GM19043 (cell line): ENCODE data around the gene PLA2R1.
A peak's percentile ranks its signal among the peaks of the same experiment; 100 is the strongest.

Experiments used
- ATAC-seq: cut with Tn5 transposase; IDR thresholded peaks from one replicate; pipeline ENCODE4 v1.9.1; 2021; ENCODE audit warnings: low read depth; ENCODE audit not compliant: unreplicated experiment

Gene PLA2R1

DNA sequence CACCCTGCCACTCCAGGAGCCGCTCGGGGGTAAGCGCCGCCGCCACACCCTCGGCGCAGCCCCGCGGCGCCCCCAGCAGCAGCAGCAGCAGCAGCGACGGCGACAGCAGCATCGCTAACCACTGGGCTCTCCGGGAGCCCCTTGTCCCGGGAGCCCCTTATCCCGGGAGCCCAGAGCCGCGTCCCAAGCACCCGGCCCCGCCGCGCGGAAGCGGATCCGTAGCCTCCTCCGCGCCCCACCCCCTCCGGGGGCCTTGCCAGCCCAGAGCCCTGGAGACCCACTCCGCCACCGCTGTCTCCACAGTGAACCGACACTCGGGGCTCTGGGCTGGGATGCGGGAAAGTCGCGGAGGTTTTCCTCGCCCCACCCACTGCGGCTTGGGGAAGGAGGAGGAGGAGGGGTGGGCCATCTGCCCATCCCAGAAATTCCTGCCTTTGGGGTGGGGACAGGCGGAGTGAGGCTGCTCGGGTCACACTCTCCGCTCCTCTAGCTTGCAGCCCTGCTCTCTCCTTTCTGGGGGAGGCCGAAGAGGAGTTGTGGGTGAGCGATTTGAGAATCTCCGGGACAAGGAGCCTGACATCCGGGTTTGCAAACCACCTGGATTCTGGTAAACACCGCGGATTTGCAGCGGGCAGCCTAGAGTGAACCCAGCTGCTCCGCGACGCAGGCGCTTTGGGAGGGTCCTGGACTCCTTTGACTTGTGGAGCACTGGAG lies at the start of gene PLA2R1:
Gene PLA2R1 (minus strand): TSS at position 324 of the 714 bp plus-strand sequence. CDS start 212 bp downstream, at position 112.
- no peak for ATAC-seq

DNA sequence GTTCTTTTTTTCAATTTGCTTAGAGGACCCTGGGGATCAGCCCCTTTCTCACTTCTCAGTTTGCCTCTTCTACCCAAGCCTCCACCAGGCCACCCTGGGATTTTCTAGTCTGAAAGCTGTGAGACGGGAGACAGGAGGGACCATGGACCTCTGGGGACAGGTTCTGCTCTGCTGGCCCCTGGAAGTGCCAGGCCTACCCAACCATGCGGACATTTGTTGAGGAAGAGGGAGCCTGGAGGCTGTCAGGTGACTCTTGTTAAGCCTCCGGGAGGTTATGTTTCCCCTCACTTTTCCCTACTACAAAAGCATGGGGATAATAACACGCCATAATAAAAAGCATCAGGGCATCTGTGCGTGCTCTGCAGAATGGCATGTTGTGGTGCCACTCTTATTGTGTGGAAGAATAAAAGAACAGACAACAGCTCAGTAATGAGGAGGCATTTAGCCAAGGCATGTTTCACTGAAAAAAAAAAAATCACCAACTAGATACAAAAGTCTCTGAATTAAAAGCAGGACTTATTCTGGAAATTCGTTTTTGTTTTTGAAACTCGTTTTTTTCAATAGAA lies 48.3 kb upstream of the PLA2R1 start:
- ATAC-seq, result no peak

DNA sequence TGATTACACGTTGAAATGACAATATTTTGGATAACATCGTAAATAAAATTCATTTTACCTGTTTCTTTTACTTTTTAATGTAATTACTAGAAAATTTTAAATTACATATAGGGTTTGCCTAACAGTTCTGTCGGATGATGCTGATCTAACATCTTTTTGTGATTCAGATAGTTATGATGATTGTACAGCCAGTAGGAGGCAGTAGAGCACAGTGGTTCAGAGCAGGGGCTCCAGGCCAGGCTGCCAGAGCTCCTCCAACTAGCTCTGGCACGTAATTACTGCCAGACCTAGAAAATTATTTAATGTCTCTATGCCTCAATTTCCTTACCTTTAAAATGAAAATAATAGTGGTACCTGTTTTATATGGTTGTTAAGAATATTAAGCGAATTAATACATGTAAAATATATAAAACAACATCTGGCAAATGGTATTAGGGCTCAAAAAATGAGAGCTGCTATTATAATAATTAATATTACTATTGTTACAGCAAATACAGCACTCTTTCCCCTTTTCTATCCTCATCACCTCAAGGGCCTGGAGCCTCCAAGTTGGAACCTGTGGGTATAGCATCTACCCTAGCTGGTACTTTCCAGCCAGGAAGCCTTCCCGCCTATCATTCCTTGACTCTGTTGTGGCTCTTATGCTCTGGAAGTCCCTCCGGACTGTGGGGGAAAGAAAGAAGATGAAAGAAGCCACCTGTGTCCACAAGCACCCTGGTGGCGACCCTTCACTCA lies 47.7 kb upstream of the PLA2R1 start:
- peak; percentile 64 for ATAC-seq

DNA sequence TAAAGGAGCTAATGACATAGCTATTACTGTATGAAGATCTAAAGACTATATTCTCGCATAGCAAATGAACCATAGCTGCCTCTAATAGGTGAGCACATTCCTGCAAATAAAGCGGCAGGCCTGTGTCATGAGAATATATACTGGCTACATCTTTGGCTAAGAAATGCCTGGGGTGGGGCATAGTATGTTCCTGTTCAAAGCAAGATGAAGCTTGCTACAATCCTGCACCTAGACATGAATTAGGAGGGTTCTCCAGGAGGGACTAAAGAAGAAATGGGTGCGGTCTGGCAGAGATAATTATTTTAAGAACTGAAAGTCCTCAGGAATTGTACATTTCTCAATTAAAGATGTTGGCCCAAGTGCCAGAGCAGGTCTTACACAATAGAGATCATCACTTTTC lies 46.8 kb upstream of the PLA2R1 start:
- no peak for ATAC-seq

DNA sequence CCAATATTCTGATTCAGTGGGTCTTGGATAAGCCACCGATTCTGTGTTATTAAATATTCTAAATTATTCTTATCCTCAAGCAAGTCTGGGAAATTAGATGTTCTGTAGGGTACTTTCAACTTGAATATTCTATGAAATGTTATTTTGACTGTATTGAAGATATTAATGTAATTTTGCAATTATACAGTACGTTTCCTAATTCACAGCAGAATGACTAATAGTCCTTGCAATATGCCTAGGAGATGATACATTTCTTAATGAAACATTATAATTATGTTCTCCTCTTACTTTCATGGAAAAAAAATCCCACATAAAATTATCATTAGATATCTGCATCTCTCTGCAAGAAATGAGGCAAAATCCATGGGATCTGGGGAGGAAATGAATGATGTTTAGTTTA lies 46.2 kb upstream of the PLA2R1 start:
- ATAC-seq, result no peak

DNA sequence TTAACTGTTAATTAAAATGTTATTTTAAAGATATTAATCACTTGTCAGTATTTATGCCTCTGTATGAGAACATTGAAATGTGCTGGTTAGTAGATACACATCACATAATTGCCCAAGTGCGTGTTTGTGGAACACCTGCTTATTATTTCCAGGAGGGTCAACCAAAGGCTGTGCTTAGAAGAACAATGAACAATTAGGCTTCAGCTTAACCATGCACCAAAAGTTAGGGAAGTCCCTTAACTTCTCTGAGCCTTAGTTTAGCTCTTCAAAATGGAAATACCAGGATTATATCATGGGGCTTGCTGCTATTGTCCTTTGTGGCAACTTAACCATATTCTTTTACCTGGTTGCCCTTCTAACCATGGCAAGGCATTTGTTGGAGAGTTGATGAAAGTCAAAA lies 43.0 kb upstream of the PLA2R1 start:
- no peak for ATAC-seq

DNA sequence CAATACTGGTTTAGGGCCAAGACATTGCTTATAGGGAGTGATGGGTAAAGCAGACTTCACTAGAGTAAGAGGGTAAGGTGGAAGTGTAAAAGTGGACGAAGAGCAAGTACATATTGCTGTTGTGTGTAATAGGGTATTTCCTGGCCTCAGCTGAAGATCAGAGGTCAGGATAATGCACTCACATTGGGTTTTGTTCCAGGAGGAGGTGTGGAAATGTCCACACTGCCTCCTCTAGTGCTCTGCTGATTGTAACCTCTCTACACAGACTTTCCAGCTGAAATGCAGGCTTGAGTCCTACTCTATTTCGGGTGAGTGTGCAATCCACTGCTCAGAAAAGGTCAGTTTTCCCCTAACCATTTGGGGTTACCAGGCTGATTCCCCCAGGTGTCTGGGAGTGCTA lies 41.7 kb upstream of the PLA2R1 start:
- ATAC-seq, result no peak

DNA sequence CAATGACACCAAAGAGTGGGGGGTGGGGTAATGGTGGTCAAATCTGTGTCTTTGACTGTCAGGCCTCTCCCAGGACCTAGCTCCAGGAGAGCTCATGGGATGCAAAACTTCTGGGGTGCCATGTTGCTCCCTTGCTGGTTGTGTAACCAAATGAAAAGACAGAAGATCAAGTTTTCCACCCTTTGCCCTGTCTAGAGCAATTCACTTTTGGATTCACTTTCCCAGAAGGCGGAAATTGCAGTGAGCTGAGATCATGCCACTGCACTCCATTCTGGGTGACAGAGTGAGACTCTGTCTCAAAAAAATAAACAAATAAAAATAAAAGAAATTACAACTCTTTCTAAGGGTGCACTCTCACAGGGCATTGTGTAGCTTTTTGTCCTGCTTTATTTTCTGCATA lies 34.9 kb upstream of the PLA2R1 start:
- ATAC-seq, result no peak

DNA sequence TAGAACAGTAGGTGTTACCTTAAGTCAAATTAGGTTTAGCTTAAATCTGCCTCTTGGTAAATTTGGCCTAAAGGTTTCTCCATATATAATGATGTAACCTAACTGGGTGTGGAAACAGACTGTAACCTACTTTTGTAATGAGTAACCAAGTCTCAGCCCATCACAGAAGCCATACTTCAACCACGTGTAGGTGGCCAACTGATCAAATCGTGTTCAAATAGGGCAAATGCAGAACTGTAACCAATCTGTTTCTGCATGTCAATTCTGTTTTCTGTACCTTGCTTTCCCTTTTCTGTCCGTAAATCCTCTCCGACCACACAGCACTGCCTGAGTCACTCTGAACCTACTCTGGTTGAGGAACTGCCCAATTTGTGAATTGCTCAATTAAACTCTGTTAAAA lies 34.0 kb upstream of the PLA2R1 start:
- no peak for ATAC-seq

DNA sequence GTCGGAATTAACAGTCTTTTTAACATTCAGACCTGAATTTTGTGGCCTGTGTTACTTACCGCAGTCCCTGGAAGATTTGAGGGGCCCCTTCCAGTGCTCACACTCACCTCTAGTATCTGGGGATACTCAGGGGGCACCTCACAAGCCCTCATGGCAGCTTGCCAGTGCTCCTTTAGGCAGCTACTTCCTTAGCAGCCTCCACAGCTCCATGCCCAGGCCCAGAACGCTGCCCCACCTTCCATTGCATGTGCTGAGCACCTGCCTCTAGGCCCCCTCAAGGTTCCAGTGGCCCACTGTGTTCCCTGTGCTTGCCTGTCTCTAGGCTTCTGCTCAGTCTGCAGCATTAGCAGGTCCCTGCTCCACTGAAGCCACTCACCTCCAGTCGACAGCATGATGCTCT lies 30.0 kb upstream of the PLA2R1 start:
- no peak for ATAC-seq

DNA sequence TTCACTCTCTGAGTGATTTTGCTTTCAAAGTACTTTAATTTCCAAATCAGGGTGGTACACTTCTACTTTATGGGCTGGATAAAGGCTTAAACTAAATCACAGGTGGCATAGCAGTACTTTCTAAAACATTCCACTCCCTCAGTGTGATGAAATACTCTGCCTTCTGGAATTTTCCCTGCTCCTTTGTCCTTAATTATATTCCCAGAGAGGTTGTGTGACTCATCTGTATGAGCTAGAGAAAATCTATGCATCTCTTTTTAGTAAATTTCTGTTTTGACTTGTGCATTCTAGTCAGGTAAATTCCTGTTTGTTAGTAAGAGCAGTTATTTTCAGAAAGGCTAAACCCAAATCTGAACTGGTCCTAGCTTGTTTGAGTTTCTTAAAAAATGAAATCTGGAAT lies 29.0 kb upstream of the PLA2R1 start:
- ATAC-seq, result no peak

DNA sequence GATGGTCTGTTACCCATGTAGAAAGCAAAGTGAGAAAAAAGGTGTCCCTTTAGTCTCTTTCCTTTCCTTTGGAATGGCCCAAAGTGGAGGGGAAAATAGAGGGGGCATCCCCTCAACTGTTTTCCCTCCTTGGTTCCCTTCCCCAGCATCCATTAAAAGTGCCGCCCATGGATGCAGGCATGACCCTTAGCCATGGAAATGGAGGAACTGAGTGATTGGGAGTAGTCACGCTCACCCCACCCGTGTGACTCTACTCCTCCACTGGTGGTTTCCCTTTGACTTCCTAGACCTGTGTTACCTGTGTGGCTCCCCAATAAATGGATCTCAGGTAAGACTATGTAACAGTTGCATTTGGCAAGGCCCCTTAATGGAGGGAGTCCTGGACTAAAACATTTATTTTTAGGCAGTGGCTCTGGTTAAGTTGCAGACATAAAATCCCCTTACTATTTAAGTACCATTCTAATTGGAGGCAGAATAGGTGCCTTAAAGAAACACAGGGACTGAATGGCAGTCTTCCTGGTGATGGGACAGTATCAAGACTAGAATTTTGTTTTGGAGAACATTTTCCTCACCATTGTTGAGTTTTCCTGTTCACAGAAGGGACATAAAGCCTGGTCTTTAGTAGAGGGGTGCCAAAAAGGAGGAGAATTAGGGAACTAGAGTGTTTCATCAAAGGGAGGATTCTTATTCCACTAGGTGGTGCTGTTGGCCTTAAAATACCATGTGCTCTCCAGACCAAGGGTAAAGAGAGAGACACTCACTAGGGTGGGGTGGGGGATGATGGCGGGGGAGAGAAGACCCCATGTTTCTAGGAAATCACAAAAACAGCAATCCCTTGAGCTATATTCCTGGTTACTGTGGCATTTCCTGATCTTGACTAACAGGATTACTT lies 25.7 kb upstream of the PLA2R1 start:
- no peak for ATAC-seq

DNA sequence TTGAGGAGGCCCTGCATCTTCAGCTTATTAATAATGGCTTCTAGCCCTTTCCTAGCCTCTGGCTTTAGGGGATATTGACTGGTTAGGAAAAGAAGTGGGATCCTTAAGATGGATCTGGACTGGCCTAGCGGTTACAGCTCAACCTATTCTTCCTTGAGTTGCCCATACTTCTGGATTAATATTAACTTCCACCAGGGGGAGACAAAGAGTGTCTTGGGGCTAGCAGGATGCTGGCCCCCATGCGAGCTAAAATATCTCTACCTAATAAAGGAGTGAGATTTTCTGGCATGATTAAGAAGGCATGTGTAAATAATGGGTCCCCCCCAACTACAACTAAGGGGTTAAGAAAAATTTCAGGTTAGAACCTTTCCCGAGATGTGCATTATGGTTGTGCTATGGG lies 23.2 kb upstream of the PLA2R1 start:
- no peak for ATAC-seq

DNA sequence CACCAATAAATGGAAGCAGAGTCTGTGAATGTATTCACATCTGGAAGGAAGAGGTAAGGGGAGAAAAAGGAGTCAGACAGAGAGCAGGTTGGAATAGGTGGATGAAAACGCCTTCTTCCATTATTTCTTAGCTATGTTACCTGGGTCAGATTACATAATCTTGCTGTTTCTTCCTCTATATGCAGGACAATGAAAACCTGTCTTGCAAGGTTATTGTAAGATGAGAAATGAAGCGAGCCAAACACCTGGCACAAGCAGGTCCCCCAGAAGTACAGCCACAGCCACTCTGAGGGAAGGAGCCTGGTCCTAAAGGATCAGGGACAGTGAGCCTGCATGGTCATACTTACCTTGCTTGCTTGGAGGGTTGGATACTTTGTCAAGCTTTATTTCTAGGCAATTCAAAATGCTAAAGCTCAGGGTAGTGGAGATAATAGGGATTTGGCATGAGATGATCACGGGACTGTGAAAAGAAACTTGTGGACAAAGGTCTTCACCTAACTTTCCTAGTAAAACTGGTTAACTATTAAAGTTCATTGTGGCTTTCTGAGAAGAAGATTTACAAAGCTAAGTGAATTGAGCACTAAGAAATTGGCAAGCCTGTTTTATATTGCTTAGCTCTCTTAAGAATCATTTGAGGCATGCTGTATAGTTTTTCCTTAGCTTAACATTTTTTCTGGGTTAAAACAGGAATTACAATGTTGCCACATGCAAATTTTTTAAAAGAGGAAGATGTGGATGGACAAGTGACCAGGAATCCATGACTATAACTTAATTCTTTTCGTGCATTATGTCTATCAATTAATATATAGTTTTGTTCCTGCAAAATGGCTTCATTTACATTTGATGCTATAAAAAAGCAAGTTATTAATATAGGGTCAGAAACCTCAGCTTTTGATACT lies 15.7 kb upstream of the PLA2R1 start:
- no peak for ATAC-seq

DNA sequence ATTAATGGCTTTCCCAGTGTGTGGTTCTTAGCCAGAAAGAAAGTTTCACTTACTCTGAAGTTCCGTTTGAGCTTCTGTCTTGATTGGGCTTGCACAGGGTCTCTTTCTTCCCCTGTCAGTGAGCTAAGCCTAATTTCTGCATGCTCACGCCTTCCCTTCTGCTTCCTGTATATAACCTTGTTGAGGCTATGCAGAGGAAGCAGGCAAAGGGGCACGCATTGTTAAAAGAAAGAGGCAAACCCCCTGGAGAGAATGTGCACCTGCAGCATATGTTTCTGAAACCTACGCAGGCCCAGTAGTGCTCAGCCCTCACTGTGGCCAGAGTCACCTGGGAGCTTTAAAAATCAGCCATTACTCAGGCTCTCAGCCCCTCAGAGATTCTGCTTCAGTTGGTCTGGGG lies 14.5 kb upstream of the PLA2R1 start:
- no peak for ATAC-seq

DNA sequence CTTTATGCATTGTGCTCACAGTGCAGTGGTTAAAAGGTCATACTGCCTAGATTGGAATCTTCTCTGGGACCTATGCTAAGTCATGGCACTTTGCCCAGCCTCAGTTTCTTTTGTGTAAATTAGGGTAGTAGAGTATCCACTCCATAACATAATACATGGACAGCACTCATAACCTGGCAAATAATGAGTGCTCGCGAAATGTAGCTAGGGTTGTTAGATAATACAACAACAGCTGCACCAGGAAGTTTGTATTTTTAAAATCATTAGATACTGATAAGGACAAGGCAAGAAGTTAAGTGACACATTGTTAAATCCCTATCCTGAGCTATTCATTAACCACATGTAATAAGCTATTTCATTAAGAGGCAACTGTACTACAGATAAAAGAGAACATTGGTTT lies 13.8 kb upstream of the PLA2R1 start:
- ATAC-seq, result no peak

DNA sequence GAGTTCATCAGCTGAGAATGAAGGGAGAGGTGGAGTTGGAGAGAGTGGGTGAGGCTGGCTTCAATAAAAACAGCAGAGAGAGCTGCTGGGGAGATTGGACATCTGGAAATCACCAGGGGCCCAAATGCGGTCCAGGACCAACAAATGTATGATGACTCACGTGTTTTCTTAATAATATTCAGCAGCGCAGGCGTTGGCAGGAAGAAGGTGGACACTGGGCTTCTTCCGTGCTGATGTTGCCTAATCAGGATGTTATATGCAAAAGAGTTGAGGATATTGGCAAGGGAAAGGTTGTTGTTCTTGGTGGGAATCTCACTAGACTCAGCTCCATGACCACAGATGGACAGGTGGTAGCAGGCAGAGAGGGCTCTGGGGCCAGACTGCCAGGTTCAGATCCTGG lies 12.8 kb upstream of the PLA2R1 start:
- ATAC-seq, result no peak

DNA sequence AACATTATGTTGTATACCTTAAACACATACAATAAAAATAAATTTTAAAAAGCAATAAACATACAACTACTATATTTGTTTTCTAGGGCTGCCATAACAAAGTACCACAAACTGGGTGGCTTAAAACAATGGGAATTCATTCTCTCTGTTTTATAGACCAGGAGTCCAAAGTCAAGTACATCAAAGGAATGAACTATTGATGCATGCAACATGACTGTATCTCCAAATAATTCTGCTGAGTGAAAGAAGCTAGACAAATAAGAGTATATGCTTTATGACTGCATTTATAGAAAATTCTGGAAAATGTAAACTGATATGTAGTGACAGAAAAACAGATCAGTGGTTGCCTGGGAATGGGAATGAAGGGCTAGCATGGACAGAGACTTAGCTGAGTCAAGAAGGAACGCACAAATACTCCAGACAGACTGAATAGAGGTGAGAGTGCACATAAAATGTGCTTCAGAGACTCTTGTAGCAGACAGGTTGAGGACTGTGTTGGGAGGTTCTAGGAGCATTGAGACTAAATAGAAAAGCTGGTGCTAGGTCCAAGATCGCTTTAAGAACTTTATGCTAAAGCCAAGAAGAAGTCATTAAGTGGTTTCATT lies 11.0 kb upstream of the PLA2R1 start:
- no peak for ATAC-seq

DNA sequence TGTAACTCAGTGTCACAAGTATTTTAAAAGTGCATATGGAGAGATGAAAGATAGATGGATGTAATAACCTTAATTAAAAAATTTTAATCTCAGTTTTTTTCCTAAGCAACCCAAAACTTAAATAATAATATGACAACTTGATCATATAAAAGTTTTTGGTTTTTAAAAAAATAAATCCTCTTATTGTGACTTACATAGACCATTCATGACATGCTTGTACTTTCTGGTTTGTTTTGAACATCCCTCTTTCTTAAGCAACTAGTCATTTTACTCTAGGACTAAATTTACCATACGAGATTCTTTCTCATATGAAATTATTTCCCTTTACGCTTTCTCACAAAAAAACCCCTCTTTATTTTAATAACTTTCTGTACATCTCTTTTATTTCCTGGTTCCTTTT lies 6.5 kb upstream of the PLA2R1 start:
- no peak for ATAC-seq

DNA sequence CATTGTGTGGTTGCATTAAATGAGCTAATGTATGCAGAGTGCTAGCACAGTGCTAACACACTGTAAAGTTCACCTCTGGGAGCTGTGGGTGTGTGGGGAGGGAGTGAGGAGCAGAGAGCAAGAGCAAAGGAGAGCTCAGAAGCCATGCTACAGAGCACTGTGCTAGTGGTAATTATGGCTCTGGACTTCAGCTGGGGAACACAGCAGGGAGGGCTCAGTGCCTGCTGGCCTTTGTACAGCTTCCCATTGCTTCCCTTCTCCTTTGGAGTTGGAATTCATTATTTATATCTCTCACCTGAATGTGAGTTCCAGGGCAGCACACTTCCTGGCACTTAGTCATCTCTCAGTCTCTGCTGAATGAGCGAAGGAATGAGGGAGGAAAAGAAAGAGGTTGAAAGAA lies 2.5 kb upstream of the PLA2R1 start:
- ATAC-seq, result no peak
